K562 (cell line): Measurements from ENCODE around the gene BRINP2. TPM values are rescaled to one million over a fixed set of nuclear protein-coding genes. Genes with fewer than 3 reads are reported as not detected.

Experiments
- ATAC-seq: fragments of 200-7000 bp; cut with Tn5 transposase; 3 replicates; pipeline ENCODE4 v1.9.1; 2020; ENCODE audit warnings: moderate library complexity
- BruUV-seq: library from RNA; stranded (reverse); fragments of 400-500 nt; replicated peaks from 2 replicates; lab custom pipeline; 2021; lab: Mats Ljungman, UMichigan
- CTCF ChIA-PET: fragments of 300-600 bp; formaldehyde crosslinking; extraction: SDS; loops from one replicate; lab custom pipeline; 2021; ENCODE audit warnings: low intra/inter-chr PET ratio; lab: Yijun Ruan, JAX
- POLR2A ChIA-PET: fragments of 300-600, 350-650 bp; sonication (Branson Sonifier 250); formaldehyde crosslinking; extraction: SDS; loops from one replicate; lab custom pipeline; 2021; ENCODE audit warnings: antibody characterized with exemption, inconsistent platforms; lab: Yijun Ruan, JAX
- DNase-seq, 4 experiments: peaks; one replicate each; pipeline versions ENCODE4 v3.0.0 to v3.0.0-alpha.2; 2011 to 2018; ENCODE audit warnings: low spot score in 3 of 4, mixed read lengths in 3 of 4; ENCODE audit errors: extremely low read depth in 1 of 4
- FAIRE-seq: peaks from 2 replicates; lab custom pipeline; 2011; peaks lifted over from hg19 to GRCh38; lab: Jason Lieb, UNC
- H2AFZ ChIP-seq: 2 replicates; pipeline ENCODE4 v1.6.0; 2011; ENCODE audit warnings: low read depth, low read length, control low read depth, inconsistent platforms
- H3K27ac ChIP-seq: fragments of 200-600 bp; 3 replicates; pipeline ENCODE4 v1.8.0; 2011; ENCODE audit warnings: low read depth, mild to moderate bottlenecking, control low read depth, inconsistent platforms, low read length, moderate library complexity, mixed read lengths; ENCODE audit errors: extremely low read depth
- H3K27me3 ChIP-seq, 2 experiments: fragments of 300-600 bp in 1 of 2; 2 replicates in 1 of 2; 3 replicates in 1 of 2; pipeline versions ENCODE4 v1.6.0 to v1.8.0; 2011; ENCODE audit warnings: inconsistent platforms in 2 of 2, low read length in 2 of 2, mild to moderate bottlenecking in 1 of 2, mixed read lengths in 1 of 2, moderate library complexity in 1 of 2; ENCODE audit not compliant: control insufficient read depth in 2 of 2, insufficient read depth in 2 of 2
- H3K36me3 ChIP-seq: fragments of 300-600 bp; 3 replicates; pipeline ENCODE4 v1.8.0; 2011; ENCODE audit warnings: mild to moderate bottlenecking, low read length, inconsistent platforms; ENCODE audit not compliant: control insufficient read depth, insufficient read depth
- H3K4me1 ChIP-seq, 2 experiments: fragments of 200-600 bp in 1 of 2; replicated peaks in 1 of 2; 2 replicates in 1 of 2; 3 replicates in 1 of 2; pipeline versions ENCODE4 v1.5.1 to v1.8.0; 2011; ENCODE audit warnings: inconsistent platforms in 2 of 2, low read length in 2 of 2, mild to moderate bottlenecking in 1 of 2, mixed read lengths in 1 of 2, moderate library complexity in 1 of 2; ENCODE audit not compliant: control insufficient read depth in 2 of 2, insufficient read depth in 2 of 2
- H3K4me2 ChIP-seq: 2 replicates; pipeline ENCODE4 v1.6.1; 2011; ENCODE audit warnings: low read length, control low read depth, inconsistent platforms, mixed read lengths; ENCODE audit not compliant: insufficient read depth
- H3K4me3 ChIP-seq: fragments of 200-600 bp; sonication (generic), shearing (Covaris generic); 2 replicates; pipeline ENCODE4 v1.5.1; 2016; ENCODE audit warnings: control low read depth, inconsistent platforms
- H3K79me2 ChIP-seq: fragments of 200-600 bp; 3 replicates; pipeline ENCODE4 v1.8.0; 2011; ENCODE audit warnings: low read length, inconsistent platforms; ENCODE audit not compliant: control insufficient read depth, insufficient read depth
- H3K9ac ChIP-seq, 2 experiments: 2 replicates each; pipeline versions ENCODE4 v1.6.0 to v1.6.1; 2011; ENCODE audit warnings: low read depth in 2 of 2, low read length in 2 of 2, control low read depth in 1 of 2, inconsistent platforms in 1 of 2, mild to moderate bottlenecking in 1 of 2, mixed read lengths in 1 of 2; ENCODE audit not compliant: insufficient read depth in 1 of 2
- H3K9me1 ChIP-seq: one replicate; pipeline ENCODE4 v1.6.0; 2011; ENCODE audit warnings: inconsistent platforms, mild to moderate bottlenecking, low read length, moderate library complexity; ENCODE audit not compliant: control insufficient read depth, insufficient read depth
- H3K9me3 ChIP-seq: replicated peaks from 2 replicates; pipeline ENCODE4 v1.5.1; 2011; ENCODE audit warnings: low read depth, low read length, inconsistent platforms; ENCODE audit not compliant: control insufficient read depth, insufficient read depth
- H4K20me1 ChIP-seq: replicated peaks from 2 replicates; pipeline ENCODE4 v1.6.1; 2011; ENCODE audit warnings: low read length, inconsistent platforms, mixed read lengths; ENCODE audit not compliant: control insufficient read depth, insufficient read depth
- CBX2 ChIP-seq: fragments of 200-600 bp; sonication (generic); IDR thresholded peaks from one replicate; pipeline ENCODE4 v1.6.1; 2012; ENCODE audit warnings: mild to moderate bottlenecking, low read length, inconsistent platforms; ENCODE audit not compliant: insufficient read depth, poor library complexity, severe bottlenecking
- CREM ChIP-seq: IDR thresholded peaks from 2 replicates; pipeline ENCODE4 v1.6.1; 2014; ENCODE audit warnings: antibody characterized with exemption, low read depth
- E4F1 ChIP-seq: fragments of 250-450 bp; sonication (Bioruptor Pico); IDR thresholded peaks from 2 replicates; pipeline ENCODE4 v1.5.0; 2021; ENCODE audit warnings: mild to moderate bottlenecking, borderline replicate concordance
- HNRNPLL ChIP-seq: fragments of 200-400 bp; formaldehyde crosslinking; IDR thresholded peaks from 2 replicates; pipeline ENCODE4 v1.6.1; 2017; ENCODE audit warnings: low read length, low read depth, mild to moderate bottlenecking; ENCODE audit not compliant: poor library complexity, severe bottlenecking
- L3MBTL2 ChIP-seq: fragments of 450-650 bp; IDR thresholded peaks from 2 replicates; pipeline ENCODE4 v1.6.1; 2016; ENCODE audit warnings: mild to moderate bottlenecking, moderate library complexity
- MCM7 ChIP-seq, 2 experiments: fragments of 450-650 bp; IDR thresholded peaks; 2 replicates each; pipeline ENCODE4 v1.6.1; 2016 to 2018
- MYNN ChIP-seq, 2 experiments: sonication (generic); formaldehyde crosslinking in 1 of 2; IDR thresholded peaks; 2 replicates each; pipeline versions ENCODE4 v1.5.0 to v1.6.1; 2016 to 2020; ENCODE audit warnings: antibody characterized with exemption in 1 of 2, missing genetic modification reagents in 1 of 2
- POLR2AphosphoS2 ChIP-seq: IDR thresholded peaks from 2 replicates; pipeline ENCODE4 v1.6.1; 2012; ENCODE audit warnings: low read length, improper control_type of control experiment
- PPARD ChIP-seq: fragments of 250-450 bp; sonication (Bioruptor Pico); IDR thresholded peaks from 2 replicates; pipeline ENCODE4 v1.8.0; 2022; ENCODE audit warnings: inconsistent platforms, mild to moderate bottlenecking, moderate library complexity
- SMAD1 ChIP-seq: fragments of 150-350 bp; IDR thresholded peaks from 2 replicates; pipeline ENCODE4 v1.6.1; 2014; ENCODE audit warnings: low read length, low read depth; ENCODE audit not compliant: partially characterized antibody
- ZNF3 ChIP-seq: fragments of 250-450 bp; sonication (Bioruptor Pico); IDR thresholded peaks from 2 replicates; pipeline ENCODE4 v1.5.0; 2021; ENCODE audit warnings: mild to moderate bottlenecking, moderate library complexity
- WGBS: fragments of 100-300 bp; shearing (Covaris generic); methylation state at CpG from one replicate; pipeline ENCODE4 v1.1.6; 2016; ENCODE audit warnings: low coverage, mixed read lengths; ENCODE audit not compliant: insufficient coverage; ENCODE audit errors: missing lambda C conversion rate; 5-methylcytosine and 5-hydroxymethylcytosine counted together
- in situ Hi-C: fragments of 300-500 bp; cut with MboI; formaldehyde crosslinking; loops from 4 replicates; pipeline ENCODE4 v1.15.0; 2018; ENCODE audit warnings: inconsistent platforms, mixed read lengths
- intact Hi-C: fragments of 100-400 bp; cut with micrococcal nuclease; formaldehyde crosslinking; loops from 2 replicates; pipeline ENCODE4 v1.14.2; 2022
- polyA plus RNA-seq, 8 experiments: library from polyadenylated mRNA; depleted of rRNA in 4 of 8; stranded (reverse) in 5 of 8; unstranded in 3 of 8; fragments of >200 nt; fragmentation: Nextera tagmentation in 2 of 8; fragmentation: Illumina TruSeq in 1 of 8; extraction: Ambion mirVana in 2 of 8; extraction: Trizol in 1 of 8; gene quantifications; 2 replicates each; pipeline versions ENCODE4 v1.2.1 to v1.2.3, GENCODE V29; 2011 to 2014; ENCODE audit warnings: inconsistent platforms in 1 of 8, missing spikeins in 1 of 8
- total RNA-seq, 7 experiments: library from RNA; depleted of rRNA in 6 of 7; stranded (reverse); fragments of >200 nt in 6 of 7; fragmentation: Illumina TruSeq in 2 of 7; extraction: Trizol in 2 of 7; gene quantifications; 2 replicates each; pipeline versions ENCODE4 v1.2.1 to v1.2.3, GENCODE V29; 2011 to 2021; ENCODE audit warnings: low replicate concordance in 1 of 7
- TF ChIP-seq, protein P1 (sequence below): fragments of 200-800 bp; sonication (Bioruptor generic); IDR thresholded peaks from 2 replicates; pipeline ENCODE4 v1.6.1; 2017; ENCODE audit warnings: missing genetic modification characterization, missing compliant biosample characterization
- TF ChIP-seq, protein P2 (sequence below), 3 experiments: fragments of 200-800 bp in 1 of 3; fragments of 250-450 bp in 1 of 3; fragments of 450-650 bp in 1 of 3; sonication (Bioruptor Pico) in 1 of 3; sonication (Bioruptor generic) in 1 of 3; formaldehyde crosslinking in 1 of 3; IDR thresholded peaks; 2 replicates each; pipeline versions ENCODE4 v1.6.1 to v1.8.0; 2016 to 2022; ENCODE audit warnings: mild to moderate bottlenecking in 2 of 3, missing genetic modification characterization in 2 of 3, missing compliant biosample characterization in 1 of 3, moderate library complexity in 1 of 3
- TF ChIP-seq, protein P3 (sequence below): fragments of 450-650 bp; formaldehyde crosslinking; IDR thresholded peaks from 2 replicates; pipeline ENCODE4 v1.4.0; 2020; ENCODE audit warnings: mild to moderate bottlenecking, moderate library complexity

The BRINP2 gene
- total and polyA plus RNA-seq, 9 of the 15 experiments (the other 6 are each of a cell fraction or from before 2014, with no cell fraction given) = not detected

DNA sequence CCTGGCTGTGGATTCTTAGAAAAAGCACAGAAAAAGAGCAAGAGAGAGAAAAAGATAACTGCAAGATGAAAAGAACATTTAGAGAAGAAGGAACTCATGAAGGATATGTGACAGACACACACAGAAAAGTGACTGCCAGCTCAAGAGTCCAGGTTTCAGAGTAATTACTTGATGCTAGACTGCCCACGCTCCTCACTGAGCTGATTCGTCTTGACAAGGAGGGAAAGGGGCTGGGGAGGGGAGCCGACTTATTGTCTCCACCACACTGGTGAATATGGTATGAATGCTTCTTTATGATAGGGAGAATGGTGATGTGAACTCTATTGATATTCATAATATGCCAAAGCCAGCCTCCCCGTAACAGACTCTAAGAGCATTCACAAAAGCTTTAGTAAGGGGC, 140.4 kb downstream of the BRINP2 start:
- H3K4me1 ChIP-seq = no peaks in the 10 kb centered on the region
- no peaks in the 10 kb centered on the region for H4K20me1 ChIP-seq
- H3K27ac ChIP-seq = no peak overlapping the region
- 0% methylated on average over 4 of the region's 4 CpGs for WGBS
- no peaks in the 10 kb centered on the region; the same call in 1 of the 2 replicates for H3K9me3 ChIP-seq
- no peak overlapping the region for H3K4me2 ChIP-seq
- H3K9me1 ChIP-seq = no peaks in the 10 kb centered on the region
- H3K79me2 ChIP-seq = no peaks in the 10 kb centered on the region
- CTCF ChIA-PET = no interaction called here
- H3K9ac ChIP-seq = no peak overlapping the region
- in situ Hi-C loops (no loop called here), intact Hi-C loops (no loop called here)
- no peak for ATAC-seq
- DNase-seq = no peak
- POLR2A ChIA-PET = interaction anchor here (0.6 to 0.8 kb wide), 3 partner anchors 16 to 790 kb away, joined by 3 to 4 read pairs (median 3); no protein-coding TSS in a partner anchor
- H3K4me3 ChIP-seq = no peak overlapping the region
- no peaks in the 10 kb centered on the region for H3K27me3 ChIP-seq
- FAIRE-seq = no peak
- no TSS peak for BruUV-seq
- no peaks in the 10 kb centered on the region for H3K36me3 ChIP-seq
- H2AFZ ChIP-seq = no peak overlapping the region
- TF ChIP-seq, protein P1, sequence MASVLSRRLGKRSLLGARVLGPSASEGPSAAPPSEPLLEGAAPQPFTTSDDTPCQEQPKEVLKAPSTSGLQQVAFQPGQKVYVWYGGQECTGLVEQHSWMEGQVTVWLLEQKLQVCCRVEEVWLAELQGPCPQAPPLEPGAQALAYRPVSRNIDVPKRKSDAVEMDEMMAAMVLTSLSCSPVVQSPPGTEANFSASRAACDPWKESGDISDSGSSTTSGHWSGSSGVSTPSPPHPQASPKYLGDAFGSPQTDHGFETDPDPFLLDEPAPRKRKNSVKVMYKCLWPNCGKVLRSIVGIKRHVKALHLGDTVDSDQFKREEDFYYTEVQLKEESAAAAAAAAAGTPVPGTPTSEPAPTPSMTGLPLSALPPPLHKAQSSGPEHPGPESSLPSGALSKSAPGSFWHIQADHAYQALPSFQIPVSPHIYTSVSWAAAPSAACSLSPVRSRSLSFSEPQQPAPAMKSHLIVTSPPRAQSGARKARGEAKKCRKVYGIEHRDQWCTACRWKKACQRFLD (CRISPR knock-in tag) = no peak
- no peak for TF ChIP-seq E4F1 (CRISPR knock-in tag)
- TF ChIP-seq MYNN (IDR thresholded peaks at IDR 0.05) = no peak
- TF ChIP-seq MYNN (CRISPR knock-in tag; IDR thresholded peaks at IDR 0.05) = no peak
- TF ChIP-seq, protein P2, sequence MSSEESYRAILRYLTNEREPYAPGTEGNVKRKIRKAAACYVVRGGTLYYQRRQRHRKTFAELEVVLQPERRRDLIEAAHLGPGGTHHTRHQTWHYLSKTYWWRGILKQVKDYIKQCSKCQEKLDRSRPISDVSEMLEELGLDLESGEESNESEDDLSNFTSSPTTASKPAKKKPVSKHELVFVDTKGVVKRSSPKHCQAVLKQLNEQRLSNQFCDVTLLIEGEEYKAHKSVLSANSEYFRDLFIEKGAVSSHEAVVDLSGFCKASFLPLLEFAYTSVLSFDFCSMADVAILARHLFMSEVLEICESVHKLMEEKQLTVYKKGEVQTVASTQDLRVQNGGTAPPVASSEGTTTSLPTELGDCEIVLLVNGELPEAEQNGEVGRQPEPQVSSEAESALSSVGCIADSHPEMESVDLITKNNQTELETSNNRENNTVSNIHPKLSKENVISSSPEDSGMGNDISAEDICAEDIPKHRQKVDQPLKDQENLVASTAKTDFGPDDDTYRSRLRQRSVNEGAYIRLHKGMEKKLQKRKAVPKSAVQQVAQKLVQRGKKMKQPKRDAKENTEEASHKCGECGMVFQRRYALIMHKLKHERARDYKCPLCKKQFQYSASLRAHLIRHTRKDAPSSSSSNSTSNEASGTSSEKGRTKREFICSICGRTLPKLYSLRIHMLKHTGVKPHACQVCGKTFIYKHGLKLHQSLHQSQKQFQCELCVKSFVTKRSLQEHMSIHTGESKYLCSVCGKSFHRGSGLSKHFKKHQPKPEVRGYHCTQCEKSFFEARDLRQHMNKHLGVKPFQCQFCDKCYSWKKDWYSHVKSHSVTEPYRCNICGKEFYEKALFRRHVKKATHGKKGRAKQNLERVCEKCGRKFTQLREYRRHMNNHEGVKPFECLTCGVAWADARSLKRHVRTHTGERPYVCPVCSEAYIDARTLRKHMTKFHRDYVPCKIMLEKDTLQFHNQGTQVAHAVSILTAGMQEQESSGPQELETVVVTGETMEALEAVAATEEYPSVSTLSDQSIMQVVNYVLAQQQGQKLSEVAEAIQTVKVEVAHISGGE (CRISPR knock-in tag; IDR thresholded peaks at IDR 0.05) = no peak
- no peak for TF ChIP-seq HNRNPLL
- TF ChIP-seq L3MBTL2 = no peak
- no peak for TF ChIP-seq PPARD (CRISPR knock-in tag)
- no peak for TF ChIP-seq POLR2AphosphoS2
- TF ChIP-seq CBX2 = no peak
- no peak for TF ChIP-seq MCM7 (IDR thresholded peaks at IDR 0.05)
- TF ChIP-seq CREM = no peak
- TF ChIP-seq SMAD1 = no peak
- TF ChIP-seq, protein P3, sequence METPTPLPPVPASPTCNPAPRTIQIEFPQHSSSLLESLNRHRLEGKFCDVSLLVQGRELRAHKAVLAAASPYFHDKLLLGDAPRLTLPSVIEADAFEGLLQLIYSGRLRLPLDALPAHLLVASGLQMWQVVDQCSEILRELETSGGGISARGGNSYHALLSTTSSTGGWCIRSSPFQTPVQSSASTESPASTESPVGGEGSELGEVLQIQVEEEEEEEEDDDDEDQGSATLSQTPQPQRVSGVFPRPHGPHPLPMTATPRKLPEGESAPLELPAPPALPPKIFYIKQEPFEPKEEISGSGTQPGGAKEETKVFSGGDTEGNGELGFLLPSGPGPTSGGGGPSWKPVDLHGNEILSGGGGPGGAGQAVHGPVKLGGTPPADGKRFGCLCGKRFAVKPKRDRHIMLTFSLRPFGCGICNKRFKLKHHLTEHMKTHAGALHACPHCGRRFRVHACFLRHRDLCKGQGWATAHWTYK (CRISPR knock-in tag) = no peak
- TF ChIP-seq ZNF3 (CRISPR knock-in tag) = no peak
